NCI-H345 treated with DMSO at 0.1 percent for 48 hours (cell line): Measurements from ENCODE around the gene CES2.

Experiments
- DNase-seq: peaks from one replicate; lab custom pipeline; 2025; ENCODE audit not compliant: unreplicated experiment; lab: John Stamatoyannopoulos, UW

The CES2 gene

GRCh38 chr16:66902648-66903543 lies 32.4 kb upstream of the CES2 start:
- no peak for DNase-seq

- no peak for DNase-seq
These were observed 31.5 kb upstream of the CES2 start for GRCh38 chr16:66903544-66904427.

- no peak for DNase-seq
These were observed 30.9 kb upstream of the CES2 start for GRCh38 chr16:66904428-66904845.

GRCh38 chr16:66904846-66905632 lies 30.3 kb upstream of the CES2 start:
- no peak for DNase-seq

- no peak for DNase-seq
These were observed 29.4 kb upstream of the CES2 start for GRCh38 chr16:66905633-66906539.

- no peak for DNase-seq
These were observed 28.1 kb upstream of the CES2 start for GRCh38 chr16:66906916-66907836.

GRCh38 chr16:66908116-66908515 lies 27.2 kb upstream of the CES2 start:
- no peak for DNase-seq

- no peak for DNase-seq
These were observed 26.4 kb upstream of the CES2 start for GRCh38 chr16:66908762-66909559.

GRCh38 chr16:66910175-66910940 lies 25.0 kb upstream of the CES2 start:
- DNase-seq, result no peak

GRCh38 chr16:66911112-66911511 lies 24.2 kb upstream of the CES2 start:
- DNase-seq, result no peak

- DNase-seq, result no peak
These were observed 23.5 kb upstream of the CES2 start for GRCh38 chr16:66911801-66912200.

GRCh38 chr16:66913081-66913480 lies 22.2 kb upstream of the CES2 start:
- no peak for DNase-seq

GRCh38 chr16:66913711-66914110 lies 21.6 kb upstream of the CES2 start:
- DNase-seq, result no peak

GRCh38 chr16:66914541-66914940 lies 20.8 kb upstream of the CES2 start:
- DNase-seq, result no peak

- no peak for DNase-seq
These were observed 20.3 kb upstream of the CES2 start for GRCh38 chr16:66915041-66915440.

GRCh38 chr16:66916518-66916917 lies 18.8 kb upstream of the CES2 start:
- no peak for DNase-seq

GRCh38 chr16:66917741-66918140 lies 17.6 kb upstream of the CES2 start:
- no peak for DNase-seq
